ENCODE data around the gene CARD11.
"Not testable (repeated sequence)": the region's sequence is repeated elsewhere in the genome, so short reads cannot be mapped to it uniquely, and the experiment has no call there.

The CARD11 gene

GRCh38 chr7:2959828-2960599, 83.7 kb downstream of the CARD11 start:
- H3K4me3 ChIP-seq = no peak overlapping the region
- peaks cover 0 to 9% (median 0%) of the 10 kb centered on the region in 11 experiments; a peak in 1 of 22 replicates for H3K36me3 ChIP-seq
- peak overlapping the region; percentile 46 to 85 (median 64); a peak in 21 of 22 replicates for H3K4me2 ChIP-seq
- H3K4me1 ChIP-seq = peaks cover 46 to 63% (median 57%) of the 10 kb centered on the region in 10 experiments
- no peaks in the 10 kb centered on the region for H4K20me1 ChIP-seq
- H3K27ac ChIP-seq = peak overlapping the region in 3 of 11 experiments; percentile 29 to 44 (median 29); a peak in 3 of 22 replicates
- peaks cover 0 to 4% (median 0%) of the 10 kb centered on the region in 11 experiments; a peak in 5 of 22 replicates for H3K9me3 ChIP-seq (replicated peaks in 1 of 11)
- H3K9ac ChIP-seq = peak overlapping the region in 1 of 11 experiments; percentile 52; a peak in 2 of 22 replicates
- H3K27me3 ChIP-seq = peaks cover 0 to 5% (median 0%) of the 10 kb centered on the region in 11 experiments; a peak in 2 of 22 replicates
- TF ChIP-seq Cebpa-rat (IDR thresholded peaks at IDR 0.05) = peak in 1 of 11 experiments; percentile 28; a peak in 1 of 22 replicates

GRCh38 chr7:2959103-2959680, 84.5 kb downstream of the CARD11 start:
- Histone ChIP-seq H3K36me3 (peaks cover 0 to 9% (median 0%) of the 10 kb centered on the region in 11 experiments; a peak in 1 of 22 replicates), H3K4me2 (peak overlapping the region; percentile 46 to 85 (median 64)), H3K27ac (peak overlapping the region in 4 of 11 experiments; percentile 5 to 76 (median 36); a peak in 7 of 22 replicates), H3K4me3 (no peak overlapping the region), H3K4me1 (peaks cover 54 to 71% (median 65%) of the 10 kb centered on the region in 10 experiments), H4K20me1 (no peaks in the 10 kb centered on the region), H3K27me3 (peaks cover 0 to 5% (median 0%) of the 10 kb centered on the region in 11 experiments; a peak in 2 of 22 replicates), H3K9me3 (replicated peaks in 1 of 11) (no peaks in the 10 kb centered on the region), H3K9ac (peak overlapping the region in 3 of 11 experiments; percentile 4 to 42 (median 17); a peak in 3 of 22 replicates)
- TF ChIP-seq Cebpa-rat (IDR thresholded peaks at IDR 0.05) = no peak

DNA sequence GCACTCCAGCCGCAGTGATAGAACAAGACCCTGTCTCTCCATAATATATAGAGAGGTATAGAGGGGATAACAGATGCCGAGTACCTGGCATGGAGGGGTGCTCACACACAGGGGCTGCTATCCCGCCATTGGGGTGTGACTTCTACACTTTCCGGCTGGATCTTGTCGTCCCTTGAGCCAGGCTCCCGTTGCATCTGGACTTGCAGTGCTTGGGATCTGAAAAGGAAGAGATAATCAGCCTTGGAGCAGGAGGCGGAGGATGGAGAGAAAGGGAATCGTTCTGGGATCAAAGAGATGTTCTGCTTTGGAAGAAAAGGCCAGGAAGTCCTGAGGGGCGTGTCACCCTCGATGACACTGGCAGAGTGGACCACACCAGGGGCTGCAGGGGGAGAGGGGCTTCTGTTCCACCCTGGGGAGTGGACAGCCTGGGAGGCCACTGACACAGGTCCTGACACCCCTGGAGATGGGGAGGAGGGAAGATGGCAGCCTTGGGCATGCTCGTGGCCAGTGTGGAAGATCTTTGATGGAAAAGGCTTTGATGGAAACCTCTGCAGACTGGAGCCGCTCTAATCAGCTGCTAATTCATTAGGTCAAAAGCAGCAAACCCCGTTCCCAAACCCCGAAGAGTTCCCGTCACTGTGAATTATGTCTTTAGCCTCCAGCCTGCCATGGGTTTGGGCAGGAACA, 85.1 kb downstream of the CARD11 start:
- H3K27ac ChIP-seq = peak overlapping the region in 3 of 11 experiments; percentile 5 to 76 (median 29); a peak in 4 of 22 replicates
- peaks cover 0 to 7% (median 0%) of the 10 kb centered on the region in 11 experiments; a peak in 3 of 22 replicates for H3K27me3 ChIP-seq
- peak overlapping the region in 1 of 11 experiments; percentile 4; a peak in 1 of 22 replicates for H3K9ac ChIP-seq
- H3K4me3 ChIP-seq = no peak overlapping the region
- peak overlapping the region in 10 of 11 experiments; percentile 46 to 85 (median 64); a peak in 18 of 22 replicates for H3K4me2 ChIP-seq
- peaks cover 60 to 77% (median 71%) of the 10 kb centered on the region in 10 experiments for H3K4me1 ChIP-seq
- H3K36me3 ChIP-seq = peaks cover 0 to 9% (median 0%) of the 10 kb centered on the region in 11 experiments; a peak in 1 of 22 replicates
- no peaks in the 10 kb centered on the region for H3K9me3 ChIP-seq (replicated peaks in 1 of 11)
- TF ChIP-seq Cebpa-rat (IDR thresholded peaks at IDR 0.05) = no peak
- no peaks in the 10 kb centered on the region for H4K20me1 ChIP-seq

DNA sequence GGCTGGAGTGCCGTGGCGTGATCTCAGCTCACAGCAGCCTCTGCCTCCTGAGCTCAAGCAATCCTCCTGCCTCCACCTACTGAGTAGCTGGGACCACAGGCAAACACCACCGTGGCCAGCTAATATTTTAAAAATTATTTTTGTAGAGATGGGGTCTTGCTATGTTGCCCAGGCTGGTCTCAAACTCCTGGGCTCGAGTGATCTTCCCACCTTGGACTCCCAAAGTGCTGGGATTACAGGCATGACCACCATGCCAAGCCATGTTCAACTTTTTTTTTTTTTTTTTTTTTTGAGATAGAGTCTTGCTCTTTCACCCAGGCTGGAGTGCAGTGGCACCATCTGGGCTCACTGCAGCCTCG, 86.3 kb downstream of the CARD11 start:
- peaks cover 62 to 72% (median 66%) of the 10 kb centered on the region in 10 experiments for H3K4me1 ChIP-seq

DNA sequence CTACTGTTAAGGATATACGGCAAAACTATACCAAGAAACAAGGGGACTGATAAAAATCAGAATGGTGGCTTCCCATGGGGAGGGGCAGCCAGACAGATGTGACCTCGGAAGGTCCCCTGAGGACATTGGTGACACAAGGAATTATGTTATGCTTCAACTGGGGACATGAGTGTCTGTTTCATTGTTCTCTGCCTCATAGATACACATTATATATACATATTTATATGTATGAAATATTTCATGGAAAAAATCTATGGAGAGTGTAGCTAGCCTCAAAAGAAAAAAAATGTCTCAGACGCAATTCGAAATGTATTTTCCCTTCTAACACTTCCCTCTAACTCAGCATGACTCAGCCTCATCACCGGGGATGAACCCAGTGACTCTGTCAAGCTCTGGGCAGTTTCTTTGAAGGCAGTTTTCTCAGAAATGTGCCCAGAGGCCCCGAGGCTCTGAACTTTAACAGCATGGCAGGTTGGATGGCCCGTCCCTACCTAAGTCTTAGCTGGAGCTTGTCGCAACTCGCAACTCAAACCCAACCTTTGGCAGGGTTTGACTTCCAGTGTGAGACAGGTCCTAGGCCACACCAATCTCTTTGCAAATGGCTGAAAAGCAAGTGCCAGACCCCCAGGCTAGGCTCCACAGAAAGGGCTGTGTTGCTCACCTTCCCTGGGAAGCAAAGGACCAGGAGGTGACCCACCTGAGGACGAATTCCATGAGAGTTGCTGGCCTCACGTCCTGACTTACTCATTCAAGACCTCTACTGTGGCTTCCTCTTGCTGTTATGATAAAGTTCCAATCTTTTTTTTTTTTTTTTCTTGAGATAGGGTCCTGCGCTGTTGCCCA, 86.9 kb downstream of the CARD11 start:
- Histone ChIP-seq H3K36me3 (peaks cover 0 to 18% (median 3%) of the 10 kb centered on the region in 11 experiments; a peak in 5 of 22 replicates), H3K4me1 (peaks cover 60 to 76% (median 68%) of the 10 kb centered on the region in 10 experiments), H3K4me2 (peak overlapping the region; percentile 61 to 87 (median 74)), H3K27ac (peak overlapping the region; percentile 44 to 76 (median 62); a peak in 19 of 22 replicates), H3K4me3 (no peak overlapping the region), H3K9me3 (replicated peaks in 1 of 11) (peaks cover 0 to 11% (median 0%) of the 10 kb centered on the region in 11 experiments; a peak in 1 of 22 replicates), H3K9ac (peak overlapping the region in 8 of 11 experiments; percentile 16 to 57 (median 38); a peak in 10 of 22 replicates), H4K20me1 (no peaks in the 10 kb centered on the region), H3K27me3 (peaks cover 0 to 7% (median 0%) of the 10 kb centered on the region in 11 experiments; a peak in 3 of 22 replicates)
- TF ChIP-seq Cebpa-rat (IDR thresholded peaks at IDR 0.05) = no peak

More for the DNA sequence above, 86.3 kb downstream of the CARD11 start:
- H3K27me3 ChIP-seq; H4K20me1 ChIP-seq; H3K9me3 ChIP-seq (replicated peaks in 1 of 11); H3K4me3 ChIP-seq: not testable (repeated sequence)
- peak overlapping the region in 10 of 11 experiments; percentile 44 to 76 (median 60); a peak in 17 of 22 replicates for H3K27ac ChIP-seq
- peak overlapping the region in 2 of 11 experiments; percentile 6 to 36; a peak in 1 of 22 replicates for H3K9ac ChIP-seq
- H3K36me3 ChIP-seq = peaks cover 0 to 17% (median 3%) of the 10 kb centered on the region in 11 experiments; a peak in 5 of 22 replicates
- peak overlapping the region; percentile 61 to 87 (median 74) for H3K4me2 ChIP-seq

DNA sequence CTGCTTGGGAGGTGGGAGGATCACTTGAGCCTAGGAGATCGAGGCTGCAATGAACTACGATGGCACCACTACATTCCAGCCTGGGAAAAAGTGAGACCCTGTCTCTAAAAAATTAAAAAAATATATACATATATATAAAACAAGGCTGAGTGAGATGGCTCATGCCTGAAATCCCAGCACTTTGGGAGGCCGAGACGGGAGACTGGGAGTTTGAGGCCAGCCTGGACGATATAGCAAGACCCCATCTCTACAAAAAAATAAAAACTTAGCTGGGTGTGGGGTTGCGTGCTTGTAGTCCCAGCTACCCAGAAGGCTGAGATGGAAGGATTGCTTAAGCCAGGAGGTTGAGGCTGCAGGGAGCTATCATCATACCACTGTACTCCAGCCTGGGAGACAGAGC, 87.6 kb downstream of the CARD11 start:
- Histone ChIP-seq H3K36me3 (peaks cover 0 to 18% (median 3%) of the 10 kb centered on the region in 11 experiments; a peak in 5 of 22 replicates), H3K4me1 (peaks cover 62 to 83% (median 72%) of the 10 kb centered on the region in 10 experiments), H4K20me1 (no peaks in the 10 kb centered on the region; a peak in 1 of 22 replicates), H3K9ac (peak overlapping the region in 5 of 11 experiments; percentile 16 to 57 (median 30); a peak in 4 of 22 replicates), H3K9me3 (replicated peaks in 1 of 11) (peaks cover 0 to 17% (median 0%) of the 10 kb centered on the region in 11 experiments; a peak in 2 of 22 replicates), H3K4me3 (no peak overlapping the region), H3K4me2 (peak overlapping the region; percentile 61 to 87 (median 74)), H3K27me3 (peaks cover 0 to 7% (median 0%) of the 10 kb centered on the region in 11 experiments; a peak in 3 of 22 replicates), H3K27ac (peak overlapping the region in 10 of 11 experiments; percentile 52 to 76 (median 62); a peak in 18 of 22 replicates)
- no peak for TF ChIP-seq Cebpa-rat (IDR thresholded peaks at IDR 0.05)

GRCh38 chr7:2955269-2955668, 88.4 kb downstream of the CARD11 start:
- Histone ChIP-seq H3K9ac (no peak overlapping the region), H3K4me1 (peaks cover 60 to 90% (median 78%) of the 10 kb centered on the region in 10 experiments)

More at GRCh38 chr7:2955269-2955668, 88.4 kb downstream of the CARD11 start:
- peaks cover 0 to 18% (median 3%) of the 10 kb centered on the region in 11 experiments; a peak in 5 of 22 replicates for H3K36me3 ChIP-seq
- TF ChIP-seq Cebpa-rat (IDR thresholded peaks at IDR 0.05) = no peak
- peak overlapping the region; percentile 49 to 87 (median 67); a peak in 19 of 22 replicates for H3K4me2 ChIP-seq
- H4K20me1 ChIP-seq = no peaks in the 10 kb centered on the region; a peak in 1 of 22 replicates
- H3K27me3 ChIP-seq = peaks cover 0 to 7% (median 0%) of the 10 kb centered on the region in 11 experiments; a peak in 3 of 22 replicates
- H3K4me3 ChIP-seq = no peak overlapping the region
- peaks cover 0 to 20% (median 0%) of the 10 kb centered on the region in 11 experiments; a peak in 5 of 22 replicates for H3K9me3 ChIP-seq (replicated peaks in 1 of 11)
- H3K27ac ChIP-seq = peak overlapping the region in 1 of 11 experiments; percentile 76; a peak in 1 of 22 replicates
